GM12892 (cell line): ENCODE results near the gene SEPTIN3.
A peak's percentile ranks its signal among the peaks of the same experiment; 100 is the strongest.
"Not testable (repeated sequence)": the region's sequence is repeated elsewhere in the genome, so short reads cannot be mapped to it uniquely, and the experiment has no call there.

Experiments
- DNase-seq: peaks from one replicate; pipeline ENCODE4 v3.0.0; 2011; ENCODE audit not compliant: insufficient read length
- FAIRE-seq: peaks from 2 replicates; lab custom pipeline; 2011; peaks lifted over from hg19 to GRCh38; lab: Jason Lieb, UNC
- POLR2A ChIP-seq: IDR thresholded peaks from 2 replicates; pipeline ENCODE4 v1.6.1; 2011; ENCODE audit warnings: low read depth, low read length, control low read depth
- POLR2AphosphoS5 ChIP-seq: IDR thresholded peaks from 2 replicates; pipeline ENCODE4 v1.6.1; 2011; ENCODE audit warnings: low read depth, low read length, control low read depth
- TAF1 ChIP-seq: IDR thresholded peaks from 2 replicates; pipeline ENCODE4 v1.6.1; 2011; ENCODE audit warnings: low read depth, mild to moderate bottlenecking, control low read depth, low read length, borderline replicate concordance

The SEPTIN3 gene

GRCh38 chr22:41946629-41947423 is 22.4 kb upstream of the SEPTIN3 start, which contains the start of gene CENPM:
Gene CENPM, minus strand, starts transcription at chr22:41947152. Its CDS starts 76 bp downstream, at chr22:41947076.
- peak; percentile 79 for DNase-seq
- peak; percentile 99 for FAIRE-seq
- peak; percentile 15; the same call in 1 of the 2 replicates for TF ChIP-seq TAF1
- TF ChIP-seq POLR2AphosphoS5, result peak; percentile 70
- TF ChIP-seq POLR2A, result peak; percentile 59

GRCh38 chr22:41947424-41948080 is 21.7 kb upstream of the SEPTIN3 start:
- DNase-seq (no peak), FAIRE-seq (peak; percentile 70)
- TF ChIP-seq POLR2A, result no peak
- TF ChIP-seq TAF1, result no peak
- no peak for TF ChIP-seq POLR2AphosphoS5

DNA sequence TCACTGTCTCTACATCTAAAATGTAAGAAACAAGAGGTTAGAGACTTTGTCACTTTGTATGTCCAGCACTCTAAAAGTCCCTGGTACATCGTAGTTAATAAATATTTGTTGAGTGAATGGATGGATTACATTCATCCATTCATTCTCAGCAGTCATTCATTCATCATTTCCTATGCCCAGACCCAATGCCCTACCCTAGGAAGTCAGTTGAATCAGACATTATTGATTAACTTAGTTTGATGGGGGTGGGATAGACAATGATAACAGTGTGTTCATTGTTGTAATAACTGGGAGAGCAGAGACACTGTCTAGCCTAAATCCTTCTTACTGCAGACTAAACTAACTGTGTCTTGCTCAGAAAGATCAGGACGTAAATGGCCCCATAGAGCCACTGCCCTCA is 21.1 kb upstream of the SEPTIN3 start:
- FAIRE-seq (no peak), DNase-seq (no peak)
- TF ChIP-seq TAF1, result no peak

DNA sequence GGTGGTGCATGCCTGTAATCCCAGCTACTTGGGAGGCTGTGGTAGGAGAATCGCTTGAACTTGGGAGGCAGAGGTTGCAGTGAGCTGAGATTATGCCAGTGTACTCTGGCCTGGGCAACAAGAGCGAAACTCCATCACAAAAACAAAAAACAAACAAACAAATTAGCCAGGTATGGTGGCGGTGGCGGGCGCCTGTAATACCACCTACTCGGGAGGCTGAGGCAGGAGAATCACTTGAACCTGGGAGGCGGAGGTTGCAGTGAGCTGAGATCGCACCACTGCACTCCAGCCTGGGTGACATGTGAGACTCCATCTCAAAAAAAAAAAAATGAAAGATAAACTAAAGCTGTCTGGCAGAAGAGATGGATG is 20.3 kb upstream of the SEPTIN3 start:
- peak; percentile 33 for FAIRE-seq
- not testable (repeated sequence) for DNase-seq

- TF ChIP-seq POLR2AphosphoS5 (0 out of 2 replicates have a peak, but pooled peaks have one; percentile 42), POLR2A (peak; percentile 66; the same call in 1 of the 2 replicates), TAF1 (no peak)
- DNase-seq (no peak), FAIRE-seq (peak; percentile 90)
Observed at GRCh38 chr22:41949297-41949965, 19.8 kb upstream of the SEPTIN3 start.

DNA sequence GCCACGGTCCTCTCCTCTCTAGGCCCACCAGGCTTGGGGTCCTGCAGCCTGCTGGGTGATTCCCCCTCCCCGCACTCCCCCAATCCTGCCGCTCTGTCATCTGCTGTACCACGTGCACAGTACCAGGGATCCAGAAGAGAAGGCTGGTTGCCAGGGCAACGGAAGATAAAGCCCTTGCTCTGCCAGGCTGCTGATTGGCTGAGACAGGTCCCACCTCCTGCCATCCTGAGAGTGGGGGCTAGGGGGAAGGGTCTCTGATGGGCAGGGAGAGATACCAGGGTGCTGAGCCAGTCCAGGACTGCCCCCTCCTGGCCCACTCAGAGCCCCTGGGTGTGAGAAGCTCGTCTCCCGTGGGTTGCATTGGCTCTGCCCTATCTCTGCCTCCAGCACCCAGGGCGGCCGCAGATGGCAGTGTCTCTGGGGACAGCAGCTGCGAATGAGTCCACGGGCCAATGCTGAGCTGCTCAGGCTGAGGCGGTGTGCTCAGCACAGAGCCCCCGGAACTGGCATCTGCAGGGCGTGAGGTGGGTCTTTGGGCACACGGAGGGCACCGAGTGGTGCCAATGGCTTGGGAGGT is 17.3 kb upstream of the SEPTIN3 start, which contains the start of gene SMIM45:
SMIM45 (plus strand) TSS at position 253 of the 577 bp plus-strand sequence.
- peak; percentile 79 for FAIRE-seq
- TF ChIP-seq POLR2AphosphoS5, result no peak
- no peak for TF ChIP-seq POLR2A
- no peak for DNase-seq

- DNase-seq, result no peak
- TF ChIP-seq TAF1, result no peak
- TF ChIP-seq POLR2AphosphoS5, result no peak
- no peak for TF ChIP-seq POLR2A
- no peak for FAIRE-seq
Observed at GRCh38 chr22:41952713-41953112, 16.5 kb upstream of the SEPTIN3 start.

DNA sequence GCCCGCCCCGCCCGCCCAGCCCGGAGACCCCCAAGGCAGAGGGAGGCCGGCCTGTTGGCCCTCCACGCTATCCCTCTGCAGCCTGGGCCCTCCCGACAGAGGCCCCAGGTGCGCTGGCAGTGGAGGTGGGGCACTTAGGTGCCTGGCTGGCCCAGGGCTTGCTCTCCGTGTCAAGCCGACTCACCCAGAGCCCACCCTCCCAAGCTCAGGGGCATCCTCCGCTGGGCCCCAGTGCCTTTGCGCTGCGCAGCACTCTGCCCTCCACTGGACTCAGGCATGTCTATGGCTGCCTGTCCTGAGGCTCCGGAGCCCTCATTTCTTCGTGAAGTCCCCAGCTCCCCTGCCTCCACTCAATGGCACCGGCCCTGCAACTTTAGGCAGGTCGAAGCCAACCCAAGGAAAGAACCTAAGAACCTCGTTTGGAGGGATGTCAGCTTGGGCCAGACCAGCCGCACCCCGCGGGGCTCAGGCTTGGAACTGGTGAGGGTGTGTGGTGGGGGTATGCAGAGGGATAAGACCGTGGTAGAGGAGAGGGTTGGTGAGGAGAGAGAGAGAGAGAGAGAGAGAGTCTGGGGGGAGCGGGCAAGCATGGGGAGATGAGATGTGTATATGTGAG is 11.2 kb upstream of the SEPTIN3 start:
- FAIRE-seq (no peak), DNase-seq (no peak)
- TF ChIP-seq POLR2A, result no peak
- no peak for TF ChIP-seq TAF1
- TF ChIP-seq POLR2AphosphoS5, result no peak

GRCh38 chr22:41963453-41964111 is 5.7 kb upstream of the SEPTIN3 start:
- no peak for TF ChIP-seq TAF1
- no peak for TF ChIP-seq POLR2A
- no peak for TF ChIP-seq POLR2AphosphoS5
- DNase-seq (no peak), FAIRE-seq (no peak)

DNA sequence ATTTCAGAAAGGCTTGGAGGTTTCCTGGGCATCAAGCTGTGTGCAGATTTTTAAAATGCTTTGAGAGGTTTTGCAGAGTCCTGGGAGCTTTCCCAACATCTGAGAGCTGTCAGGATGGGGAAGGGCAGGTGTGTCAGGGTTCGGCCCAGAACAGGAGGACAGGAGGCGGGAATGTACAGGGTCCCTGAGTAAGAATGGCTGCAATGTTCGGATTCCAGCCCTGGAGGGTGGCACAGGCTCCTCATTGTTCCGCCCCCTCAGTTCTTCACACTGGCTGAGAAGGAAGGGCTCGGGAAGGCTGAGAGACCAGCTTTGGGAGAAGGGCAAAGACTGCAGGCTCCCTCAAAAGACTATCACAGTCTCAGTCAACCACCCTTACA is 5.1 kb upstream of the SEPTIN3 start:
- TF ChIP-seq POLR2A (no peak), TAF1 (no peak), POLR2AphosphoS5 (no peak)
- DNase-seq (no peak), FAIRE-seq (no peak)
